ENCODE results near the gene LMOD3.

LMOD3 gene

DNA sequence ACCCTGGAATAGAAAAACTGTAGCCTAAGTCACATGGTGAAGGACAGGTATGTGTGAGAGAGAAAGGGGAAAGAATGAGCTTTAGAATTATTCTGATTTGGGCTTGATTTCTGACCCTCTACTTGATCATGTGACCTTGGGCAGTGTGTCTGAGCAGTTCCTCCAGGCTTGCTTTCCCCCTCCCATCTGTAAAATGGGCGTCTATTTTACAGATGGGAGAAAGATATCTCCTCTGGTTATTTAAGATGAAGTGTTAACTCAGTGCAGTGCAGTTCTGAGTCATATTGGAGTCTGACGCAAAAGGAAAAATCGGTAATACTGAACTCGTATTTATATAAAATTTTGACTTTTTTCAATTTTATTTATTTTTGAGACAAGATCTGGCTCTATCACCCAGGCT, 38.1 kb upstream of the LMOD3 start:
- no peak for TF ChIP-seq CTCF (IDR thresholded peaks at IDR 0.05; ENCODE audit: low read depth, low read length)

GRCh38 chr3:69160107-69160506, 37.7 kb upstream of the LMOD3 start:
- no peak for TF ChIP-seq CTCF (IDR thresholded peaks at IDR 0.05; ENCODE audit: low read depth, low read length)
- no peak overlapping the region for H3K4me3 ChIP-seq (ENCODE audit: low read depth, low read length)

More for the DNA sequence above, 38.1 kb upstream of the LMOD3 start:
- H3K4me3 ChIP-seq (ENCODE audit: low read depth, low read length): no peak overlapping the region

- TF ChIP-seq CTCF (IDR thresholded peaks at IDR 0.05; ENCODE audit: low read depth, low read length): no peak
- no peak overlapping the region for H3K4me3 ChIP-seq (ENCODE audit: low read depth, low read length)
Observed at GRCh38 chr3:69149586-69149985, 27.2 kb upstream of the LMOD3 start.

GRCh38 chr3:69145688-69146087, 23.3 kb upstream of the LMOD3 start:
- H3K4me3 ChIP-seq (ENCODE audit: low read depth, low read length): no peak overlapping the region
- TF ChIP-seq CTCF (IDR thresholded peaks at IDR 0.05; ENCODE audit: low read depth, low read length): no peak

DNA sequence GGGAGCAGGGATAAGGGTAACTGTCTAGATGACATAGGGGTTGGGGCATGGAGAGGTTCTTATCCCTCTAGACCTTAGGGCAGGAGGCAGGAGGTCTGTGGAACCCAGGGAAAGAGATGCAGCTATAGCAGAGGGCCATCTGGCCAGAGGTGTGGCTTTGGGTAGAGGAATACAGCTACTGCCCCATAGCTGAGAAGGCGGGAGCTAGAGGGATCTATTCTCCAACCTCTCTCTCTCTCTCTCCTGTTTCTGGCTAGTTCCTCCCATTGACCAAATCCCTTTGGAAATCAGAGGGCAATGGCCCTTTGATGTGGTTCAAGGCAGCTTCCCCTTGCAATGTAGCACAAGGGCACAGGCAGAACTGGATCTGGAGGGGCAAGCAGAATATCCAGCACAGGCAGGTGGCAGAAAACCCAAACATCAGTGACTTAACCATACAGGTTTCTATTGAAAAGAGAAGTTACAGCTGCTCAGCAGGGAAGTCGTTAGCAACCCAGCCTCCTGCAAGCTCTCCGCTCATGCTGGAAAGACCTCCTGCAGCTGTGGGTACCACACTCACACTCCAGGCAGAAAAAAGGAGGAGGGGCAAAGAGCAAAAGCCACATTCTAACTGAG, 22.3 kb upstream of the LMOD3 start:
- no peak for TF ChIP-seq CTCF (IDR thresholded peaks at IDR 0.05; ENCODE audit: low read depth, low read length)
- H3K4me3 ChIP-seq (ENCODE audit: low read depth, low read length): no peak overlapping the region

DNA sequence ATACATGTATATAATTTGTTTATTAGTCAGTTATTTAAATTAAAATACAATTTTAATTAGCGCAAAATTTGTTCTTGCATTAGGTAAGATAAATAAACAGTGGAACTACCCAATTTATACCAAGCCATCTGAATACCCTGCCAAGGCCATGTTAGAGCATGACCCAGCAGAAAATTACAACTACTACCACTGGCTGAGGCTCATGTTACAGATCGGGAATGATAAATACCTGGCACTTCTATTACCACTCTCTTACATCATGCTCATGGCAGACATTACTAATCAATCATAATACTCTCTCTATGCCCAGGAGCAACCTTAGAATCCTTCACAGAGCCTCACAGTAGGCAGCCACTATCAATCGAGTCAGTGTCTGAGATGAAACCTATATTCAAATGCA, 21.2 kb upstream of the LMOD3 start:
- no peak overlapping the region for H3K4me3 ChIP-seq (ENCODE audit: low read depth, low read length)
- TF ChIP-seq CTCF (IDR thresholded peaks at IDR 0.05; ENCODE audit: low read depth, low read length): no peak

DNA sequence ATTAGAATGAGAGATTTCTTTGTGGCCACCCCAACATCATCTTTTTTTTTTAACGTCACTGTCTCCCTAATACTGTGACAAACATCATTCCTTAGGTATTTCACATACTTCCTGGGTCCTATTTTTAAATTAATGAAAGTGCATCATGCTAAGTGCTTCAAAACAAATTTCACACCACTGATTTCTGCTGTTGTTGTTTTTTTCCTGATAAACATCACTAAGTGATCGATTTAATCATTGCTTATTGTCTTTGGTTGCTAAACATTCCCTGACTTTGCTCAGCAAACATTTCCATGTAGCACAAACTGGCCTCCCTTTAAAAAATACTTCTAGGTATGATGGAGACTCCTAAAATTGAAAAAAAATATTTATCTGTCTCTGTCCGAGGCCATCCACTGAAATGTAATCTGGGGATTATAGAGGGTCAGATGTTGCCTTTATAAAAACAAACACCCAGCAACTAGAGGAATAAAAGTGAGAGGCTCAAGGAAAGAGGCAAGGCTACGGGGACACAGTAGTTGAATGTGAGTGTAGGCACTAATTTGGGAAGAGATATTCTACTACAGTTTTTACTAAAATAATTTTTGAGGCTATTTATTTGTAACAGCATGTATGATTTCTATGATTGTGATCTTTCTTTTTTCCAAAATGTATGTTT, 20.5 kb upstream of the LMOD3 start:
- TF ChIP-seq CTCF (IDR thresholded peaks at IDR 0.05; ENCODE audit: low read depth, low read length): no peak
- H3K4me3 ChIP-seq (ENCODE audit: low read depth, low read length): no peak overlapping the region

Measured in WI38 (cell line).